Glutamatergic neuron (in vitro differentiated cells): Measurements from ENCODE around the gene SPATA6. TPM values are rescaled to one million over a fixed set of nuclear protein-coding genes. Genes with fewer than 3 reads are reported as not detected.

Experiments
- DNase-seq: peaks from one replicate; pipeline ENCODE4 v3.0.0; 2022
- H3K27ac Mint-ChIP-seq: one replicate; pipeline ENCODE4 v1.8.0; 2020; ENCODE audit warnings: mild to moderate bottlenecking, mixed read lengths, inconsistent platforms; ENCODE audit not compliant: unreplicated experiment
- H3K27me3 Mint-ChIP-seq: one replicate; pipeline ENCODE4 v1.8.0; 2020; ENCODE audit warnings: mild to moderate bottlenecking, moderate library complexity, mixed read lengths, inconsistent platforms; ENCODE audit not compliant: unreplicated experiment
- H3K36me3 Mint-ChIP-seq: one replicate; pipeline ENCODE4 v1.8.0; 2020; ENCODE audit warnings: mild to moderate bottlenecking, mixed read lengths, inconsistent platforms; ENCODE audit not compliant: unreplicated experiment
- H3K4me1 Mint-ChIP-seq: one replicate; pipeline ENCODE4 v1.8.0; 2020; ENCODE audit warnings: mild to moderate bottlenecking, low read depth, mixed read lengths, inconsistent platforms; ENCODE audit not compliant: unreplicated experiment
- H3K4me3 Mint-ChIP-seq: one replicate; pipeline ENCODE4 v1.8.0; 2020; ENCODE audit warnings: mild to moderate bottlenecking, mixed read lengths, inconsistent platforms; ENCODE audit not compliant: unreplicated experiment
- H3K9me3 Mint-ChIP-seq: one replicate; pipeline ENCODE4 v1.8.0; 2020; ENCODE audit warnings: mild to moderate bottlenecking, moderate library complexity, mixed read lengths, inconsistent platforms; ENCODE audit not compliant: unreplicated experiment
- CTCF ChIP-seq: fragments of 200-600 bp; sonication (generic); IDR thresholded peaks from one replicate; pipeline ENCODE4 v1.5.0; 2021; ENCODE audit not compliant: partially characterized antibody, unreplicated experiment
- total RNA-seq: library from RNA; stranded (reverse); fragmentation: NEBNext Ultra II Directional; extraction: Animal tissue kit (Norgen Biotek cat#: 25700); gene quantifications from one replicate; pipeline ENCODE4 v1.2.1, GENCODE V29; 2021; ENCODE audit not compliant: unreplicated experiment

SPATA6 gene
- total RNA-seq, 1 donor from 2014 or later: 11.3 TPM

GRCh38 chr1:48362901-48363300, 109.1 kb downstream of the SPATA6 start:
- Mint-ChIP-seq H3K27me3 (no peaks in the 10 kb centered on the region), H3K36me3 (no peaks in the 10 kb centered on the region), H3K4me1 (no peaks in the 10 kb centered on the region), H3K9me3 (peaks cover 6% of the 10 kb centered on the region), H3K27ac (no peak overlapping the region), H3K4me3 (no peak overlapping the region)
- TF ChIP-seq CTCF: no peak
- DNase-seq: no peak

- Mint-ChIP-seq H3K36me3 (no peaks in the 10 kb centered on the region), H3K27me3 (no peaks in the 10 kb centered on the region), H3K4me1 (no peaks in the 10 kb centered on the region), H3K9me3 (no peaks in the 10 kb centered on the region), H3K4me3 (no peak overlapping the region), H3K27ac (no peak overlapping the region)
- TF ChIP-seq CTCF: no peak
- DNase-seq: no peak
Measured at GRCh38 chr1:48356901-48357300, 115.1 kb downstream of the SPATA6 start.

GRCh38 chr1:48344373-48344772, 127.6 kb downstream of the SPATA6 start:
- Mint-ChIP-seq H3K36me3 (peaks cover 10% of the 10 kb centered on the region), H3K4me3 (no peak overlapping the region), H3K27me3 (no peaks in the 10 kb centered on the region), H3K9me3 (peaks cover 2% of the 10 kb centered on the region), H3K4me1 (no peaks in the 10 kb centered on the region), H3K27ac (no peak overlapping the region)
- TF ChIP-seq CTCF: no peak
- DNase-seq: no peak

GRCh38 chr1:48341221-48341620, 130.8 kb downstream of the SPATA6 start:
- Mint-ChIP-seq H3K9me3 (peaks cover 2% of the 10 kb centered on the region), H3K27ac (no peak overlapping the region), H3K36me3 (peaks cover 10% of the 10 kb centered on the region), H3K27me3 (no peaks in the 10 kb centered on the region), H3K4me3 (no peak overlapping the region), H3K4me1 (no peaks in the 10 kb centered on the region)
- no peak for DNase-seq
- TF ChIP-seq CTCF: no peak

GRCh38 chr1:48338257-48338656, 133.7 kb downstream of the SPATA6 start:
- H3K4me1 Mint-ChIP-seq: no peaks in the 10 kb centered on the region
- H3K27ac Mint-ChIP-seq: no peak overlapping the region
- no peaks in the 10 kb centered on the region for H3K27me3 Mint-ChIP-seq
- H3K4me3 Mint-ChIP-seq: no peak overlapping the region
- H3K36me3 Mint-ChIP-seq: peaks cover 6% of the 10 kb centered on the region
- DNase-seq: no peak
- TF ChIP-seq CTCF: no peak
- peaks cover 2% of the 10 kb centered on the region for H3K9me3 Mint-ChIP-seq
